T47D (cell line): Measurements from ENCODE around the gene SDR9C7.
"Not testable (repeated sequence)": the region's sequence is repeated elsewhere in the genome, so short reads cannot be mapped to it uniquely, and the experiment has no call there.

ENCODE experiments used
- DNase-seq, 2 experiments: peaks; one replicate each; pipeline versions ENCODE4 v3.0.0 to v3.0.0-alpha.2; 2011 to 2012; ENCODE audit warnings: low read depth in 1 of 2, low spot score in 1 of 2
- JUND ChIP-seq: IDR thresholded peaks from 2 replicates; pipeline ENCODE4 v1.6.1; 2012; ENCODE audit warnings: low read depth
- in situ Hi-C: cut with HindIII; loops from 2 replicates; pipeline ENCODE4 v1.10.0; 2016; ENCODE audit warnings: low sequenced_read_pairs, low pct_unique_long_range_greater_than_20kb

The SDR9C7 gene

DNA sequence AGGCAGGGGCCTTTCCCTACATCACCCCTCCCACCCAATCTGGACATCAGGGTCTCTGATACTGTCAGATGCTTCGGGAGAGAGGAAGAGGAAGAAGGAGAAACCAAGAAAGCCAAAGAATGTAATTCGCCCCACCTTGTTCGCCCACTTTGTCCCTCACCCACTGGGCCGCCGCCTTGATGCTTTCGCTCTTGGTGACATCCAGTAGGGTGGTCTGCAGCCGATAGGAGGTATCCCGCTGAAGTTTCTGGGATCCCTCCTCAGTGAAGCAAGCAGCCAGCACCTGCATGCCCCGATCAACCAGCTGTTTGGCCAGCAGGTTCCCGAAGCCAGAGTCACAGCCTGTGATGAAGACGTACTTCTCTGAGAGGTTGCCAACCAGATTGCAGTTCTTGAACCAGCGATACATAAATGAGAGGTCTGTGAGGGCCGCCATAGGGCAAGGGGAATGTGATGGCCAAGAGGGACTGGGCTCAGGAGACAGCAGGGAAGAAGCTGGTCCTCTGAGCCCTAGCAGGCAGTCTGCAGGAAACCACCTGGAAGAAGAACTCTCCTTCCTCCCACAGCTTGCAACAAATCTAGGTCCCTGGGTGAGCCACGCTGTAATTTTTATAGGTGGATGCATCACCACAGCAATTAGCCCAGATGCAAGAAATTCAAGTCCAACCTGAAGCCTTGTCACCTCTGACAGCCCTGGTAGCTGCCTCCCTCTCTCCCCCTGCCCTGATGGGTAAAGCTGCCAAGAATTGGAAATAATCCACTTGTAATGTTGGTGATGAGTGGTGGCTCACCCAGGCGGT lies at the start of gene SDR9C7:
TSS of gene SDR9C7 (minus strand) at position 583 of the 800 bp plus-strand sequence. CDS start at position 436, 147 bp downstream.
- in situ Hi-C loops: no loop called here
- peak in 1 of 2 experiments; percentile 42 for DNase-seq
- no peak for TF ChIP-seq JUND

- no peak for TF ChIP-seq JUND
- in situ Hi-C loops: no loop called here
Measured at GRCh38 chr12:56983386-56983785, 49.2 kb upstream of the SDR9C7 start.

DNA sequence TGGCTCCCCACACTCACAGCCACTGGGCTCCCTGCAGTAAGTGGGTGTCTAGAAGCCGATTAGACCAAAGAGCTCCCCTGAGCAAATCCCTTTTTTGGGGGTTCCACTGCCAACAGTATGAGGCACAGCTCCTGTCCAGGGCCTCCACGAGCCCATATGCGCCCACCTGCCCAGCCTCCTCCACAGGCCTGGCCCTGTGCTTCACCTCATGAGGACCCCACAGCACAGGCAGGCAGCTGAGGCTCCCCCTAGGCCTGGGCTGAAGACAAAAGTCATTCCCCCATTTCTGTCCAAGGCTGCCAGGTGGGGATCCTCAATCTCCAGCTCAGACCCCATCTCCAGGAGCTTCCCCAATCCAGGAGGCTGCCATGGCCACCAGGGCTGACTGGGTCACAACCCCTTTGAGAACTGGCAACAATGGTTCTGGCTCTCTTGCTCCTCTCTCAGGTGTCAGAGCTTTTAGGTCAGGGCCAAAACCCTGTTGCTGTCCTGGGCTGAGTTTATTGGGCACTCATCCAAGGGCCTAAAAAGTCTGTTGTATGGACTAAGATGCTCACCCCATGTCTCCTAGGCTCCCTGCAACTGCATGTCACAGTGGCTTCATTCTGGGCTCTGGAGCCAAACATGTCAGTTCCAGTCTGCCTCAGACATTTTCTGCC lies 48.5 kb upstream of the SDR9C7 start:
- in situ Hi-C loops: not testable (repeated sequence)

More at GRCh38 chr12:56983386-56983785, 49.2 kb upstream of the SDR9C7 start:
- DNase-seq: no peak

DNA sequence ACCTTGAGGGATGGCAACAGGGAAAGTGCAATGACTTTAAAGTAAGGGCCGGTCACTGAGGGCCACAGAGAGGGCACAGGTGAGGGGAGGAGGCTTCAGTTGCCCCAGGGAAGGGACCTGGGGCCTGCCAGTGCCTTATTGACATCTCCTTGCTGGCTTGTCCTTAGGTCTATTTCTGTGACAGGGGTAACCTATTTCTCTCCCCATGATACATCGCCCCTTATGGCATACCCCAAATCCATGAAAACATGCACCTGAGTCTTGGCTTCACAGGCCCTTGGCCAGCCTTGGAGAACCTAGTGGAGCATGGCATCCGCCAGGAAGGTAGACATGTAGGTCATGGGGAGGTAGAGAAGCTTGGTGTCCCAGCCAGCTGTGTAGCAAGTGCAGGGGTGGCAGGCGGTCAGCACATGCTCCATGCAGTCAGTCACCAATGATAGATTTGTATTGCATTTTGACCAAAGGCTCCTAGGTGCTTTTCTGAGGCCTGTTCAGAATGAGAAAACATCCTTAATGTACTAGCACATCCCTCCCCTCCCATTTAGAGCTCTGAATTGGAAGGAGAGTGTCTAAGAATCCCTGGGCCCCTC lies 46.8 kb upstream of the SDR9C7 start:
- in situ Hi-C loops: no loop called here

More for the DNA sequence above, 48.5 kb upstream of the SDR9C7 start:
- DNase-seq: not testable (repeated sequence)

GRCh38 chr12:56980268-56980667 lies 46.1 kb upstream of the SDR9C7 start:
- DNase-seq: no peak
- in situ Hi-C loops: no loop called here
- no peak for TF ChIP-seq JUND

More for the DNA sequence above, 46.8 kb upstream of the SDR9C7 start:
- no peak for TF ChIP-seq JUND
- DNase-seq: no peak

DNA sequence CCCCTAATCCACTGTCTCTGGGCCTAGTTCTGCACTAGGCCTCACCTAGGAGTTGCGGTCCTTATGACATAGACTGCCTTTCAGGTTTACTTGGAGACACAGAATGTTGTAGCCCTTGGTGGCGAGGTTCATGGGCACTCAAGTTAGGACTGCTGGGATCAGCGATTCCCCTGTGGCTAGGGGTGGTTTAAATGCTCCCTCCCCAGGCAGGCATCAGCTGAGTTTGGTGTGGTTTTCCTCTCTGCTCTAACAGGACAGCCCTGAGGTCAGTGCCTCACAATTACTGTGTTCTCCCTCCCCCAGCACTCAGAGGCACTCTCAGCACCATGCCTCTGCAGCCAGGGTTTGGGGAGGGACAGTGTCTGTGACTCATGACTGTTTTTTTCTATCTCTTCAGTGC lies 45.4 kb upstream of the SDR9C7 start:
- no peak for DNase-seq
- no peak for TF ChIP-seq JUND
- in situ Hi-C loops: no loop called here

DNA sequence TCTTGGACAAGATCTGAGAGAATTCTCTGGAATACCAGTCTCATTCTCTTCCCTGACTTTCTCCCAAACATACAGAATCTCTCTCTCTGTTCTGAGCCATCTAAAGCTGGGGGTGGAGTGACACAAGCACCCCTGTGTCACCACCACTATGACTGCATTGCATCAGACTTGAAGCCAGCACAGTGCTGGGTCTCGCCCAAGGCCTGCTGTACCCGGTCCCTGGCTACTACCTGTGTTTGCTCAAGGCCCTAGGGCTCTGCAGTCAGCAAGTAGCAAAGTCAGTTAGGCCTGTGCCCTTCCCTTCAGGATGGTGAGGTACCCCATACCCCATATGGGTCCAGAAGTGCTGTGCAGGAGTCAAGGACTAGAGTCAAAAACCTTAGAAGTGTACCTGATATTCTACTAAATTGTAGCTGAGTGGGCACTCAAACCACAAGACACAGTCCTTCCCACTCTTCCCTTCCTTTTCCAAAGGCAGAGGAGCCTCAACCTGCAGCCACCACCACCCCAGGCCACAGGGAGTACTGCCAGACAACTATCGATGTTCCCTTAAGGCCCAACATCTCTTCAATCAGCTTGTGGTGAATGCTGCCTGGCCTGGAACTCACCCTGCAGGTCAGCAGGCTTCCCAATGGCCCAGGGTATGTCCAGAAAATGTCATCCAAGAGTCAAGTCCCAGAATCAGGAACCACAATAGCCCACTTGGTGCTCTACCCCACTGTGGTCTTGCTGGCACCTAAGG lies 44.4 kb upstream of the SDR9C7 start:
- DNase-seq: no peak
- in situ Hi-C loops: no loop called here
- TF ChIP-seq JUND: no peak

DNA sequence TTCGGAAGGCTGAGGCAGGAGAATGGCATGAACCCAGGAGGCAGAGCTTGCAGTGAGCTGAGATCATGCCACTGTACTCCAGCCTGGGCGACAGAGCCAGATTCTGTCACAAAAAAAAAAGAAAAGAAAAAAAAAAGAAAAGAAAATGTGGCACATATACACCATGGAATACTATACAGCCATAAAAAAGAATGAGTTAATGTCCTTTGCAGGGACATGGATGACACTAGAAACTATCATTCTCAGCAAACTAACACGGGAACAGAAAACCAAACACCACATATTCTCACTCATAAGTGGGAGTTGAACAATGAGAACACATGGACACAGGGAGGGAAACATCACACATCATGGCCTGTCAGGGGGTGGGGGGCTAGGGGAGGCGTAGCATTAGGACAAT lies 43.2 kb upstream of the SDR9C7 start:
- in situ Hi-C loops, DNase-seq: not testable (repeated sequence)

DNA sequence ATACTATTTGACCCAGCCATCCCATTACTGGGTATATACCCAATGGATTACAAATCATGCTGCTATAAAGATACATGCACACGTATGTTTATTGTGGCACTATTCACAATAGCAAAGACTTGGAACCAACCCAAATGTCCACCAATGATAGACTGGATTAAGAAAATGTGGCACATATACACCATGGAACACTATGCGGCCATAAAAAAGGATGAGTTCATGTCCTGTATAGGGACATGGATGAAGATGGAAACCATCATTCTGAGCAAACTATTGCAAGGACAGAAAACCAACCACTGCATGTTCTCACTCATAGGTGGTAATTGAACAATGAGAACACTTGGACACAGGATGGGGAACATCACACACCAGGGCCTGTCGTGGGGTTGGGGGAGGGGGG lies 40.0 kb upstream of the SDR9C7 start:
- in situ Hi-C loops: not testable (repeated sequence)

GRCh38 chr12:56968910-56969309 lies 34.7 kb upstream of the SDR9C7 start:
- DNase-seq, in situ Hi-C loops: not testable (repeated sequence)

More for the DNA sequence above, 40.0 kb upstream of the SDR9C7 start:
- not testable (repeated sequence) for DNase-seq

DNA sequence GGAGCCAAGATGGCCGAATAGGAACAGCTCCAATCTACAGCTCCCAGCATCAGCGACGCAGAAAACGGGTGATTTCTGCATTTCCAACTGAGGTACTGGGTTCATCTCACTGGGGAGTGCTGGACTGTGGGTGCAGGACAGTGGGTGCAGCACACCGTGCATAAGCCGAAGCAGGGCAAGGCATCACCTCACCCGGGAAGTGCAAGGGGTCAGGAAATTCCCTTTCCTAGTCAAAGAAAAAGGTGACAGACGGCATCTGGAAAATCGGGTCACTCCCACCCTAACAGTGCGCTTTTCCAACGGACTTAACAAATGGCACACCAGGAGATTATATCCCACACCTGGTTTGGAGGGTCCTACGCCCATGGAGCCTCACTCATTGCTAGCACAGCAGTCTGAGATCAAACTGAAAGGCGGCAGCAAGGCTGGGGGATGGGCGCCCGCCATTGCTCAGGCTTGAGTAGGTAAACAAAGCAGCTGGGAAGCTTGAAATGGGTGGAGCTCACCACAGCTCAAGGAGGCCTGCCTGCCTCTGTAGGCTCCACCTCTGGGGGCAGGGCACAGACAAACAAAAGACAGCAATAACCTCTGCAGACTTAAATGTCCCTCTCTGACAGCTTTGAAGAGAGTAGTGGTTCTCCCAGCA lies 31.9 kb upstream of the SDR9C7 start:
- DNase-seq: peak in 1 of 2 experiments; percentile 78
- in situ Hi-C loops: not testable (repeated sequence)

- DNase-seq, in situ Hi-C loops: not testable (repeated sequence)
Measured at GRCh38 chr12:56965124-56965523, 30.9 kb upstream of the SDR9C7 start.

GRCh38 chr12:56963557-56963956 lies 29.3 kb upstream of the SDR9C7 start:
- in situ Hi-C loops, DNase-seq: not testable (repeated sequence)

DNA sequence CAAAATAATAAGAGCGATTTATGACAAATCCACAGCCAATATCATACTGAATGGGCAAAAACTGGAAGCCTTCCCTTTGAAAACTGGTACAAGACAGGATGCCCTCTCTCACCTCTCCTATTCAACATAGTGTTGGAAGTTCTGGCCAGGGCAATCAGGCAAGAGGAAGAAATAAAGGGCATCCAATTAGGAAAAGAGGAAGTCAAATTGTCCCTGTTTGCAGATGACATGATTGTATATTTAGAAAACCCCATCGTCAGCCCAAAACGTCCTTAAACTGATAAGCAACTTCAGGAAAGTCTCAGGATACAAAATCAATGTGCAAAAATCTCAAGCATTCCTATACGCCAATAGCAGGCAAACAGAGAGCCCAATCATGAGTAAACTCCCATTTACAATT lies 28.0 kb upstream of the SDR9C7 start:
- in situ Hi-C loops, DNase-seq: not testable (repeated sequence)
